HUES64 (cell line): ENCODE results near the gene TDRD6.
A peak's percentile ranks its signal among the peaks of the same experiment; 100 is the strongest.

Experiments used
- H3K27ac ChIP-seq: 2 replicates; pipeline ENCODE4 v1.7.0; 2013; ENCODE audit warnings: low read depth, low read length, inconsistent platforms
- H3K27me3 ChIP-seq: 2 replicates; pipeline ENCODE4 v1.6.1; 2013; ENCODE audit warnings: mild to moderate bottlenecking, low read length; ENCODE audit not compliant: insufficient read depth
- H3K36me3 ChIP-seq: 2 replicates; pipeline ENCODE4 v1.6.1; 2013; ENCODE audit warnings: mild to moderate bottlenecking, low read length; ENCODE audit not compliant: insufficient read depth
- H3K4me1 ChIP-seq: 2 replicates; pipeline ENCODE4 v1.6.1; 2013; ENCODE audit warnings: mild to moderate bottlenecking, low read length, moderate library complexity; ENCODE audit not compliant: insufficient read depth
- H3K4me3 ChIP-seq: 2 replicates; pipeline ENCODE4 v1.5.1; 2013; ENCODE audit warnings: mild to moderate bottlenecking, low read length, moderate library complexity
- H3K9ac ChIP-seq: 2 replicates; pipeline ENCODE4 v1.6.1; 2013; ENCODE audit warnings: mild to moderate bottlenecking, low read depth, low read length
- H3K9me3 ChIP-seq: 2 replicates; pipeline ENCODE4 v1.6.1; 2013; ENCODE audit warnings: low read depth, low read length; ENCODE audit not compliant: insufficient read depth
- WGBS: fragments of 150-250, 120-280 bp; methylation state at CpG from one replicate; pipeline ENCODE4 v1.1.7; 2013; ENCODE audit warnings: missing lambda C conversion rate; 5-methylcytosine and 5-hydroxymethylcytosine counted together

The TDRD6 gene

GRCh38 chr6:46720401-46720800, 32.7 kb downstream of the TDRD6 start:
- 88% methylated on average over 1 of the region's 1 CpG for WGBS
- Histone ChIP-seq H3K4me3 (no peak overlapping the region), H3K9me3 (no peaks in the 10 kb centered on the region), H3K27ac (no peak overlapping the region), H3K9ac (no peak overlapping the region), H3K27me3 (no peaks in the 10 kb centered on the region), H3K36me3 (no peaks in the 10 kb centered on the region), H3K4me1 (no peaks in the 10 kb centered on the region)

GRCh38 chr6:46729787-46730326, 42.2 kb downstream of the TDRD6 start:
- Histone ChIP-seq H3K27me3 (peaks cover 17% of the 10 kb centered on the region), H3K9ac (no peak overlapping the region), H3K4me3 (no peak overlapping the region), H3K27ac (no peak overlapping the region), H3K4me1 (peaks cover 3% of the 10 kb centered on the region; the same call in 1 of the 2 replicates), H3K36me3 (no peaks in the 10 kb centered on the region), H3K9me3 (no peaks in the 10 kb centered on the region)
- WGBS = 86% methylated on average over 1 of the region's 1 CpG

- Histone ChIP-seq H3K4me1 (peaks cover 7% of the 10 kb centered on the region), H3K36me3 (no peaks in the 10 kb centered on the region), H3K27me3 (peaks cover 28% of the 10 kb centered on the region), H3K4me3 (no peak overlapping the region), H3K9ac (no peak overlapping the region), H3K9me3 (no peaks in the 10 kb centered on the region), H3K27ac (no peak overlapping the region)
- WGBS = 91% methylated on average over 4 of the region's 4 CpGs
These were observed 43.3 kb downstream of the TDRD6 start for GRCh38 chr6:46730921-46731461.

- Histone ChIP-seq H3K27me3 (peaks cover 46% of the 10 kb centered on the region), H3K27ac (no peak overlapping the region), H3K36me3 (no peaks in the 10 kb centered on the region), H3K4me3 (no peak overlapping the region), H3K9ac (no peak overlapping the region), H3K4me1 (peaks cover 11% of the 10 kb centered on the region), H3K9me3 (no peaks in the 10 kb centered on the region)
- 86% methylated on average over 2 of the region's 2 CpGs for WGBS
These were observed 45.7 kb downstream of the TDRD6 start for GRCh38 chr6:46733341-46733801.

GRCh38 chr6:46734867-46735719, 47.4 kb downstream of the TDRD6 start, which contains the start of gene PLA2G7:
PLA2G7 (minus strand) TSS chr6:46735375; CDS start chr6:46722891, 12,484 bp downstream.
- Histone ChIP-seq H3K4me1 (peaks cover 15% of the 10 kb centered on the region), H3K36me3 (no peaks in the 10 kb centered on the region), H3K4me3 (peak within 1 kb of the TSS; percentile 71), H3K9me3 (no peaks in the 10 kb centered on the region), H3K9ac (peak within 1 kb of the TSS; percentile 54), H3K27ac (no peak within 1 kb of the TSS), H3K27me3 (peaks cover 49% of the 10 kb centered on the region)
- WGBS = under 1% methylated on average over 73 of the region's 73 CpGs

GRCh38 chr6:46735720-46736031, 48.0 kb downstream of the TDRD6 start:
- WGBS = 29% methylated on average over 8 of the region's 8 CpGs
- Histone ChIP-seq H3K4me1 (peaks cover 21% of the 10 kb centered on the region), H3K9me3 (no peaks in the 10 kb centered on the region), H3K27ac (no peak overlapping the region), H3K4me3 (peak overlapping the region; percentile 71), H3K36me3 (no peaks in the 10 kb centered on the region), H3K9ac (0 out of 2 replicates have a peak overlapping the region, but pooled peaks have one; percentile 54), H3K27me3 (peaks cover 49% of the 10 kb centered on the region)

- H3K9ac ChIP-seq = no peak overlapping the region
- H3K4me1 ChIP-seq = peaks cover 23% of the 10 kb centered on the region
- H3K36me3 ChIP-seq = no peaks in the 10 kb centered on the region
- H3K27ac ChIP-seq = no peak overlapping the region
- peaks cover 49% of the 10 kb centered on the region for H3K27me3 ChIP-seq
- no peak overlapping the region for H3K4me3 ChIP-seq
- no peaks in the 10 kb centered on the region for H3K9me3 ChIP-seq
These were observed 49.2 kb downstream of the TDRD6 start for GRCh38 chr6:46736906-46737305.

GRCh38 chr6:46741482-46741881, 53.8 kb downstream of the TDRD6 start:
- Histone ChIP-seq H3K9me3 (no peaks in the 10 kb centered on the region), H3K27me3 (peaks cover 16% of the 10 kb centered on the region), H3K27ac (no peak overlapping the region), H3K9ac (no peak overlapping the region), H3K4me1 (peaks cover 12% of the 10 kb centered on the region), H3K4me3 (no peak overlapping the region), H3K36me3 (no peaks in the 10 kb centered on the region)
- 97% methylated on average over 2 of the region's 2 CpGs for WGBS

GRCh38 chr6:46741910-46742309, 54.2 kb downstream of the TDRD6 start:
- Histone ChIP-seq H3K4me3 (no peak overlapping the region), H3K9me3 (no peaks in the 10 kb centered on the region), H3K27me3 (peaks cover 11% of the 10 kb centered on the region), H3K9ac (no peak overlapping the region), H3K36me3 (no peaks in the 10 kb centered on the region), H3K4me1 (peaks cover 12% of the 10 kb centered on the region), H3K27ac (no peak overlapping the region)
- WGBS = 96% methylated on average over 4 of the region's 4 CpGs

- Histone ChIP-seq H3K4me3 (no peak overlapping the region), H3K36me3 (no peaks in the 10 kb centered on the region), H3K4me1 (peaks cover 12% of the 10 kb centered on the region), H3K9ac (no peak overlapping the region), H3K27ac (no peak overlapping the region), H3K27me3 (0 out of 2 replicates have a peak, but pooled peaks cover under 1% of the 10 kb centered on the region), H3K9me3 (no peaks in the 10 kb centered on the region)
- 88% methylated on average over 1 of the region's 1 CpG for WGBS
These were observed 55.9 kb downstream of the TDRD6 start for GRCh38 chr6:46743425-46744158.
